HepG2 (cell line): ENCODE data around the gene BPIFB2. TPM values are rescaled to one million over a fixed set of nuclear protein-coding genes. Genes with fewer than 3 reads are reported as not detected.

Experiments used
- GTF2F1 ChIP-seq: fragments of 150-350 bp; IDR thresholded peaks from 2 replicates; pipeline ENCODE4 v1.6.1; 2014; ENCODE audit warnings: low read length
- HES4 ChIP-seq: sonication (generic); formaldehyde crosslinking; IDR thresholded peaks from 2 replicates; pipeline ENCODE4 v1.9.0; 2021; ENCODE audit warnings: mild to moderate bottlenecking, missing genetic modification reagents, borderline replicate concordance
- KLF13 ChIP-seq: sonication (generic); formaldehyde crosslinking; IDR thresholded peaks from 2 replicates; pipeline ENCODE4 v1.4.0; 2020; ENCODE audit warnings: mild to moderate bottlenecking, missing genetic modification reagents
- MTA1 ChIP-seq: sonication (generic); formaldehyde crosslinking; IDR thresholded peaks from 2 replicates; pipeline ENCODE4 v1.4.0; 2020; ENCODE audit warnings: missing genetic modification reagents, mild to moderate bottlenecking, borderline replicate concordance
- PAWR ChIP-seq: sonication (generic); formaldehyde crosslinking; IDR thresholded peaks from 2 replicates; pipeline ENCODE4 v1.4.0; 2020; ENCODE audit warnings: missing genetic modification reagents, mild to moderate bottlenecking, borderline replicate concordance
- PHB2 ChIP-seq: fragments of 450-650 bp; IDR thresholded peaks from 2 replicates; pipeline ENCODE4 v1.6.1; 2018; ENCODE audit not compliant: partially characterized antibody
- POLR2G ChIP-seq: fragments of 200-400 bp; formaldehyde crosslinking; IDR thresholded peaks from 2 replicates; pipeline ENCODE4 v1.6.1; 2018; ENCODE audit warnings: mild to moderate bottlenecking, low read depth, low read length, moderate library complexity
- TCF7L2 ChIP-seq: IDR thresholded peaks from 2 replicates; pipeline ENCODE4 v1.6.1; 2011; ENCODE audit warnings: mild to moderate bottlenecking, low read depth, low read length, moderate library complexity
- ZMYM4 ChIP-seq: sonication (generic); formaldehyde crosslinking; IDR thresholded peaks from 2 replicates; pipeline ENCODE4 v1.8.1; 2023; ENCODE audit warnings: mild to moderate bottlenecking, missing genetic modification reagents
- ZNF282 ChIP-seq: fragments of 450-650 bp; IDR thresholded peaks from 2 replicates; pipeline ENCODE4 v1.6.1; 2018; ENCODE audit not compliant: partially characterized antibody
- ZNF317 ChIP-seq: sonication (generic); formaldehyde crosslinking; IDR thresholded peaks from 2 replicates; pipeline ENCODE4 v1.5.0; 2020; ENCODE audit warnings: mild to moderate bottlenecking, missing genetic modification reagents
- ZNF547 ChIP-seq: sonication (generic); formaldehyde crosslinking; IDR thresholded peaks from 2 replicates; pipeline ENCODE4 v1.5.1; 2020; ENCODE audit warnings: mild to moderate bottlenecking, missing genetic modification reagents
- ZNF572 ChIP-seq: sonication (generic); formaldehyde crosslinking; IDR thresholded peaks from 2 replicates; pipeline ENCODE4 v1.5.1; 2020; ENCODE audit warnings: mild to moderate bottlenecking, missing genetic modification reagents
- polyA plus RNA-seq, 8 experiments: library from polyadenylated mRNA; depleted of rRNA in 3 of 8; stranded (reverse) in 7 of 8; unstranded in 1 of 8; fragments of >200 nt; fragmentation: Illumina TruSeq in 4 of 8; extraction: Trizol in 4 of 8; gene quantifications; 2 replicates each; pipeline versions ENCODE4 v1.2.1 to v1.2.3, GENCODE V29; 2011 to 2016; ENCODE audit warnings: low read depth in 4 of 8, missing spikeins in 1 of 8, mixed read lengths in 1 of 8; ENCODE audit not compliant: insufficient read depth in 1 of 8
- total RNA-seq, 5 experiments: library from RNA; depleted of rRNA; stranded (reverse); fragments of >200 nt; fragmentation: Illumina TruSeq; extraction: Trizol; gene quantifications; 2 replicates each; pipeline ENCODE4 v1.2.3, GENCODE V29; 2016; ENCODE audit warnings: low read depth in 1 of 5
- TF ChIP-seq, protein P1 (sequence below): sonication (generic); formaldehyde crosslinking; IDR thresholded peaks from 2 replicates; pipeline ENCODE4 v1.5.0; 2020; ENCODE audit warnings: missing genetic modification reagents
- TF ChIP-seq, protein P2 (sequence below): sonication (generic); formaldehyde crosslinking; IDR thresholded peaks from 2 replicates; pipeline ENCODE4 v1.8.0; 2022; ENCODE audit warnings: missing genetic modification reagents, mild to moderate bottlenecking, inconsistent platforms, borderline replicate concordance
- TF ChIP-seq, protein P3 (sequence below): sonication (generic); formaldehyde crosslinking; IDR thresholded peaks from 2 replicates; pipeline ENCODE4 v1.4.0; 2020; ENCODE audit warnings: mild to moderate bottlenecking, missing genetic modification reagents
- TF ChIP-seq, protein P4 (sequence below): sonication (generic); formaldehyde crosslinking; IDR thresholded peaks from 2 replicates; pipeline ENCODE4 v1.4.0; 2020; ENCODE audit warnings: missing genetic modification reagents, borderline replicate concordance
- TF ChIP-seq, protein P5 (sequence below): sonication (generic); formaldehyde crosslinking; IDR thresholded peaks from 2 replicates; pipeline ENCODE4 v1.4.0; 2020; ENCODE audit warnings: missing genetic modification reagents, mild to moderate bottlenecking, borderline replicate concordance

Gene BPIFB2
- total and polyA plus RNA-seq, 2 of the 13 experiments (the other 11 are each of a cell fraction or from before 2014, with no cell fraction given) = 54.5 to 902 TPM

DNA sequence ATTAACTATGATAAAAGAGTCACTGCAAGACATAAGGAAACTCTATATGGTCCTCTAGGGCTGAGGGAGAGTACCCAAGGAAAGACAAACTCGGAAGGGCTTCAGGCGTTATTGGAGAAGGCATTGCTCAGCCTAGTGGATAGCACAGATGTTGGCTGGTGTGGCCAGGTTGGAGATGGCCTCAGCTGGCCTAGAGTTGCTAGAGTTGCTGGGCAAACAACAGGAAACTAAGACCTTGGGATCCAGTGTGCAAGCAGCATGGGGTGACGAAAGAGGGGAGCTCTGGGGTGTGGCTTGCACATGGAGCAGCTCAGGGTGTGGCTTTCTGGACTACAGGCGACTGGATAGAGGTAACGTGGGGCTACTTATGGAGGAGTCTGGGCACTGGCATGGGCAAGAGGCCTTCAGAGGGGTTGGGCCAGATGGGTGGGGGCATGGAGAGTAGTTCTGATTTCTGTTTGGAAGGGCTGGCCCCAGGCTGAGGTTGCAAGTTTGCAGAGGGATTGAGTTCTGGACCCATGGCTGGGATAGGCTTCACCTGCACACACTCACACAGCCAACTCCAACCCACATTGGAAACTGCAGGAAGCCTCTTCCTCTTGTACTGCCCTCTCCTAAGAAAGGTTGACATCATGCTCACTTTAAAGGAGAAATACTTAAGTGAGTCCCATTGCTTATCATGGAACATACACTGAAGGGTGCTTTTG, 18.7 kb downstream of the BPIFB2 start (continued):
- TF ChIP-seq MTA1 (CRISPR knock-in tag) = no peak
- TF ChIP-seq ZNF317 (CRISPR knock-in tag) = no peak
- TF ChIP-seq, protein P1, sequence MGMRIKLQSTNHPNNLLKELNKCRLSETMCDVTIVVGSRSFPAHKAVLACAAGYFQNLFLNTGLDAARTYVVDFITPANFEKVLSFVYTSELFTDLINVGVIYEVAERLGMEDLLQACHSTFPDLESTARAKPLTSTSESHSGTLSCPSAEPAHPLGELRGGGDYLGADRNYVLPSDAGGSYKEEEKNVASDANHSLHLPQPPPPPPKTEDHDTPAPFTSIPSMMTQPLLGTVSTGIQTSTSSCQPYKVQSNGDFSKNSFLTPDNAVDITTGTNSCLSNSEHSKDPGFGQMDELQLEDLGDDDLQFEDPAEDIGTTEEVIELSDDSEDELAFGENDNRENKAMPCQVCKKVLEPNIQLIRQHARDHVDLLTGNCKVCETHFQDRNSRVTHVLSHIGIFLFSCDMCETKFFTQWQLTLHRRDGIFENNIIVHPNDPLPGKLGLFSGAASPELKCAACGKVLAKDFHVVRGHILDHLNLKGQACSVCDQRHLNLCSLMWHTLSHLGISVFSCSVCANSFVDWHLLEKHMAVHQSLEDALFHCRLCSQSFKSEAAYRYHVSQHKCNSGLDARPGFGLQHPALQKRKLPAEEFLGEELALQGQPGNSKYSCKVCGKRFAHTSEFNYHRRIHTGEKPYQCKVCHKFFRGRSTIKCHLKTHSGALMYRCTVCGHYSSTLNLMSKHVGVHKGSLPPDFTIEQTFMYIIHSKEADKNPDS = no peak; the same call in 1 of the 2 replicates
- TF ChIP-seq POLR2G = peak; percentile 78
- no peak; the same call in 1 of the 2 replicates for TF ChIP-seq HES4 (CRISPR knock-in tag)
- no peak for TF ChIP-seq PAWR
- 0 out of 2 replicates have a peak, but pooled peaks have one; percentile 85 for TF ChIP-seq ZNF547
- TF ChIP-seq ZNF282 = no peak
- no peak for TF ChIP-seq PHB2
- TF ChIP-seq TCF7L2 = no peak
- TF ChIP-seq, protein P2, sequence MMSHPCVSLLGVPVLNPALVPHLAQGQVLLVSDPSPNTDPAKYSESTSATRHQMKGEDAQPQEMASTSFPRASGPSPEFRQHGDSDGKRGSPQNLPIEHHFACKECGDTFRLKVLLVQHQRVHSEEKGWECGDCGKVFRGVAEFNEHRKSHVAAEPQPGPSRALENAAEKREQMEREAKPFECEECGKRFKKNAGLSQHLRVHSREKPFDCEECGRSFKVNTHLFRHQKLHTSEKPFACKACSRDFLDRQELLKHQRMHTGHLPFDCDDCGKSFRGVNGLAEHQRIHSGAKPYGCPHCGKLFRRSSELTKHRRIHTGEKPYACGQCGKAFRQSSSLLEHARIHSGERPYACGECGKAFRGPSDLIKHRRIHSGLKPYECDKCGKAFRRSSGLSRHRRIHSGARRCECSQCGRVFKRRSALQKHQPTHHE = no peak
- TF ChIP-seq GTF2F1 = no peak
- TF ChIP-seq, protein P3, sequence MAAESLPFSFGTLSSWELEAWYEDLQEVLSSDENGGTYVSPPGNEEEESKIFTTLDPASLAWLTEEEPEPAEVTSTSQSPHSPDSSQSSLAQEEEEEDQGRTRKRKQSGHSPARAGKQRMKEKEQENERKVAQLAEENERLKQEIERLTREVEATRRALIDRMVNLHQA (CRISPR knock-in tag) = no peak
- TF ChIP-seq, protein P4, sequence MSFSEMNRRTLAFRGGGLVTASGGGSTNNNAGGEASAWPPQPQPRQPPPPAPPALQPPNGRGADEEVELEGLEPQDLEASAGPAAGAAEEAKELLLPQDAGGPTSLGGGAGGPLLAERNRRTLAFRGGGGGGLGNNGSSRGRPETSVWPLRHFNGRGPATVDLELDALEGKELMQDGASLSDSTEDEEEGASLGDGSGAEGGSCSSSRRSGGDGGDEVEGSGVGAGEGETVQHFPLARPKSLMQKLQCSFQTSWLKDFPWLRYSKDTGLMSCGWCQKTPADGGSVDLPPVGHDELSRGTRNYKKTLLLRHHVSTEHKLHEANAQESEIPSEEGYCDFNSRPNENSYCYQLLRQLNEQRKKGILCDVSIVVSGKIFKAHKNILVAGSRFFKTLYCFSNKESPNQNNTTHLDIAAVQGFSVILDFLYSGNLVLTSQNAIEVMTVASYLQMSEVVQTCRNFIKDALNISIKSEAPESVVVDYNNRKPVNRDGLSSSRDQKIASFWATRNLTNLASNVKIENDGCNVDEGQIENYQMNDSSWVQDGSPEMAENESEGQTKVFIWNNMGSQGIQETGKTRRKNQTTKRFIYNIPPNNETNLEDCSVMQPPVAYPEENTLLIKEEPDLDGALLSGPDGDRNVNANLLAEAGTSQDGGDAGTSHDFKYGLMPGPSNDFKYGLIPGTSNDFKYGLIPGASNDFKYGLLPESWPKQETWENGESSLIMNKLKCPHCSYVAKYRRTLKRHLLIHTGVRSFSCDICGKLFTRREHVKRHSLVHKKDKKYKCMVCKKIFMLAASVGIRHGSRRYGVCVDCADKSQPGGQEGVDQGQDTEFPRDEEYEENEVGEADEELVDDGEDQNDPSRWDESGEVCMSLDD = no peak
- TF ChIP-seq KLF13 (CRISPR knock-in tag) = no peak
- no peak for TF ChIP-seq ZMYM4 (CRISPR knock-in tag)
- no peak for TF ChIP-seq ZNF572 (CRISPR knock-in tag)
- TF ChIP-seq, protein P5, sequence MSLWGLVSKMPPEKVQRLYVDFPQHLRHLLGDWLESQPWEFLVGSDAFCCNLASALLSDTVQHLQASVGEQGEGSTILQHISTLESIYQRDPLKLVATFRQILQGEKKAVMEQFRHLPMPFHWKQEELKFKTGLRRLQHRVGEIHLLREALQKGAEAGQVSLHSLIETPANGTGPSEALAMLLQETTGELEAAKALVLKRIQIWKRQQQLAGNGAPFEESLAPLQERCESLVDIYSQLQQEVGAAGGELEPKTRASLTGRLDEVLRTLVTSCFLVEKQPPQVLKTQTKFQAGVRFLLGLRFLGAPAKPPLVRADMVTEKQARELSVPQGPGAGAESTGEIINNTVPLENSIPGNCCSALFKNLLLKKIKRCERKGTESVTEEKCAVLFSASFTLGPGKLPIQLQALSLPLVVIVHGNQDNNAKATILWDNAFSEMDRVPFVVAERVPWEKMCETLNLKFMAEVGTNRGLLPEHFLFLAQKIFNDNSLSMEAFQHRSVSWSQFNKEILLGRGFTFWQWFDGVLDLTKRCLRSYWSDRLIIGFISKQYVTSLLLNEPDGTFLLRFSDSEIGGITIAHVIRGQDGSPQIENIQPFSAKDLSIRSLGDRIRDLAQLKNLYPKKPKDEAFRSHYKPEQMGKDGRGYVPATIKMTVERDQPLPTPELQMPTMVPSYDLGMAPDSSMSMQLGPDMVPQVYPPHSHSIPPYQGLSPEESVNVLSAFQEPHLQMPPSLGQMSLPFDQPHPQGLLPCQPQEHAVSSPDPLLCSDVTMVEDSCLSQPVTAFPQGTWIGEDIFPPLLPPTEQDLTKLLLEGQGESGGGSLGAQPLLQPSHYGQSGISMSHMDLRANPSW (CRISPR knock-in tag) = no peak; the same call in 1 of the 2 replicates
